Activated CD8-positive, alpha-beta T cell treated with anti-CD3 and anti-CD28 coated beads for 36 hours (primary cell): ENCODE results near the gene S100B. TPM values are rescaled to one million over a fixed set of nuclear protein-coding genes. Genes with fewer than 3 reads are reported as not detected.
A peak's percentile ranks its signal among the peaks of the same experiment; 100 is the strongest.
"Not testable (repeated sequence)": the region's sequence is repeated elsewhere in the genome, so short reads cannot be mapped to it uniquely, and the experiment has no call there.

Experiments
- ATAC-seq: fragments of 200-7000 bp; cut with Tn5 transposase; one replicate; pipeline ENCODE4 v1.10.0; 2021; ENCODE audit warnings: mild to moderate bottlenecking, moderate library complexity
- CTCF ChIA-PET: fragments of 350-600 bp; sonication (Branson Sonifier 250); formaldehyde crosslinking; loops from one replicate; lab custom pipeline; 2021; ENCODE audit warnings: antibody characterized with exemption; lab: Charles Lee
- POLR2A ChIA-PET: fragments of 350-600 bp; sonication (Branson Sonifier 250); formaldehyde crosslinking; loops from one replicate; lab custom pipeline; 2021; ENCODE audit warnings: antibody characterized with exemption; lab: Charles Lee
- DNase-seq: peaks from one replicate; pipeline ENCODE4 v3.0.0-alpha.2; 2020
- H3K27ac Mint-ChIP-seq: one replicate; pipeline ENCODE4 v1.8.0; 2021; ENCODE audit warnings: mild to moderate bottlenecking, mixed read lengths
- H3K27me3 Mint-ChIP-seq: one replicate; pipeline ENCODE4 v1.8.0; 2021; ENCODE audit warnings: mixed read lengths
- H3K36me3 Mint-ChIP-seq: one replicate; pipeline ENCODE4 v1.8.0; 2021; ENCODE audit warnings: low read depth, mixed read lengths
- H3K4me1 Mint-ChIP-seq: one replicate; pipeline ENCODE4 v1.8.0; 2021; ENCODE audit warnings: low read depth, mixed read lengths
- H3K4me3 Mint-ChIP-seq: one replicate; pipeline ENCODE4 v1.8.0; 2021; ENCODE audit warnings: mild to moderate bottlenecking, moderate library complexity, mixed read lengths
- H3K9me3 Mint-ChIP-seq: one replicate; pipeline ENCODE4 v1.8.0; 2021; ENCODE audit warnings: mixed read lengths
- CTCF ChIP-seq: fragments of 200-600 bp; IDR thresholded peaks from one replicate; pipeline ENCODE4 v1.8.0; 2022; ENCODE audit warnings: antibody characterized with exemption, mild to moderate bottlenecking
- intact Hi-C: fragments of 100-400 bp; cut with micrococcal nuclease; formaldehyde crosslinking; loops from one replicate; pipeline ENCODE4 v1.10.0; 2022
- total RNA-seq, 2 experiments: library from RNA; stranded (reverse); gene quantifications; one replicate each; pipeline ENCODE4 v1.2.3, GENCODE V29; 2021

Gene S100B
- total RNA-seq, 2 experiments from 2014 or later = 2.7 to 3.0 TPM

DNA sequence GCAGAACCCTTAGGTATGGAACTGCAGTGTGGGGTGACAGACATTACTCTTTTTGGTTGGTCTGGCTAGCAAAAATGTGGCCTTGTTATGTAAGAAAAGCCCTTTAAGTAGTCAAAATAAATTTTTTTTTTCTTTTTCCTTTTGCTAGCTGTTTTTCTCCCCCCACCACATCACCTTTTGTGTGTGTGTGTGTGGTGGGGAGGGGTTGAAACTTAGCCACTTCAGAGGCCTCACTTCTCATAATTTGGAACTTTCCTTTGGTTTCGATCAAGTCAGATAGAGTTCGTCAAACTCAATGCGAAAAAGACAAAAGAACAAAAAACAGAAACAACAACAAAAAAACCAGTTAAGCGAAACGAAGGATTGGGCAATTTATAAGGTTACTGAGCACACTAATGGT is 28.7 kb upstream of the S100B start:
- TF ChIP-seq CTCF = no peak
- Mint-ChIP-seq H3K36me3 (peaks cover 8% of the 10 kb centered on the region), H3K27ac (peak overlapping the region; percentile 97), H3K27me3 (no peaks in the 10 kb centered on the region), H3K4me1 (peaks cover 53% of the 10 kb centered on the region), H3K4me3 (peak overlapping the region; percentile 93), H3K9me3 (no peaks in the 10 kb centered on the region)
- ATAC-seq (no peak), DNase-seq (peak; percentile 39)
- intact Hi-C loops = no loop called here
- ChIA-PET POLR2A (interaction anchor here (0.9 to 7.4 kb wide), 8 partner anchors 13 to 177 kb away, joined by 3 to 52 read pairs (median 8); partner anchors contain the start of gene DIP2A), CTCF (interaction anchor here (1.4 to 6.4 kb wide), 4 partner anchors 10 to 80 kb away, joined by 3 to 22 read pairs (median 4); no protein-coding TSS in a partner anchor)

DNA sequence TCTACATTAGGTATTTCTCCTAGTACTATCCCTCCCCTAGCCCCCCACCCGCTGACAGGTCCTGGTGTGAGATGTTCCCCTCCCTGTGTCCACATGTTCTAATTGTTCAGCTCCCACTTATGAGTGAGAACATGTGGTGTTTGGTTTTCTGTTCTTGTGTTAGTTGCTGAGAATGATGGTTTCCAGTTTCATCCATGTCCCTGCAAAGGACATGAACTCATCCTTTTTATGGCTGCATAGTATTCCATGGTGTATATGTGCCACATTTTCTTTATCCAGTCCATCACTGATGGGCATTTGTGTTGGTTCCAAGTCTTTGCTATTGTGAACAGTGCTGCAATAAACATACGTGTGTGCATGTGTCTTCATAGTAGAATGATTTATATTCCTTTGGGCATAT is 26.0 kb upstream of the S100B start:
- H3K4me3 Mint-ChIP-seq, H3K9me3 Mint-ChIP-seq, ATAC-seq, DNase-seq, CTCF ChIA-PET, intact Hi-C loops, H3K36me3 Mint-ChIP-seq, H3K27me3 Mint-ChIP-seq, H3K27ac Mint-ChIP-seq: not testable (repeated sequence)
- POLR2A ChIA-PET = interaction anchor here (7.4 kb wide), 1 partner anchor 10 kb away, joined by 52 read pairs; no protein-coding TSS in a partner anchor
- H3K4me1 Mint-ChIP-seq = peaks cover 54% of the 10 kb centered on the region

DNA sequence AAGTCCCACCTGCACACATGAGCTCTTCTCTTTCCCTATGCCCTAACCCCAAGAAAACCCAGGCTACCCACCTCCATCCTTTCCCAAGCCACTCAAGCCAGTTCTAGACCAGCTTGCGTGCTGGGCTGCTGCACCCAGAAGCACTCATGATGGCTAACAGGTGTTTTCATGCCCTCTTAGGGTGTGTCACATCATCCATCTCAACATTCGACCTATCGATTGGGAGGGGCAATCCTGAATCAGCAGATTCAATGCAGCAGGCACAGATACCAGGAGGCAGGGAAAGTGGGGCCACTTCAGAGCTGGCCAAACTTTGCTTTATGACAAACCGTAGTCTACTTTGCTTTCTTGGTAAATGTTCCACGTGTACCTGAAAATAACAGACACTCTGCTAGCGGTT is 24.0 kb upstream of the S100B start:
- Mint-ChIP-seq H3K27ac (no peak overlapping the region), H3K36me3 (peaks cover 13% of the 10 kb centered on the region), H3K4me1 (peaks cover 50% of the 10 kb centered on the region), H3K4me3 (no peak overlapping the region), H3K9me3 (peaks cover 14% of the 10 kb centered on the region), H3K27me3 (no peaks in the 10 kb centered on the region)
- DNase-seq = no peak
- ChIA-PET POLR2A (interaction anchor here (0.6 to 1.6 kb wide), 4 partner anchors 14 to 304 kb away, joined by 3 read pairs; no protein-coding TSS in a partner anchor), CTCF (interaction anchor here (0.8 to 1.5 kb wide), 2 partner anchors 65 to 160 kb away, joined by 3 read pairs; no protein-coding TSS in a partner anchor)
- intact Hi-C loops = no loop called here
- no peak for TF ChIP-seq CTCF
- no peak for ATAC-seq

- no peak for TF ChIP-seq CTCF
- no peak overlapping the region for H3K4me3 Mint-ChIP-seq
- intact Hi-C loops = no loop called here
- H3K36me3 Mint-ChIP-seq = peaks cover 13% of the 10 kb centered on the region
- H3K4me1 Mint-ChIP-seq = peaks cover 47% of the 10 kb centered on the region
- POLR2A ChIA-PET = interaction anchor here (0.5 to 1.6 kb wide), 4 partner anchors 15 to 970 kb away, joined by 3 read pairs; no protein-coding TSS in a partner anchor
- no peaks in the 10 kb centered on the region for H3K27me3 Mint-ChIP-seq
- H3K27ac Mint-ChIP-seq = no peak overlapping the region
- DNase-seq = no peak
- H3K9me3 Mint-ChIP-seq = peaks cover 14% of the 10 kb centered on the region
- peak; percentile 21 for ATAC-seq
- CTCF ChIA-PET = interaction anchor here (1.5 to 2.1 kb wide), 2 partner anchors 10 to 64 kb away, joined by 3 to 6 read pairs; no protein-coding TSS in a partner anchor
These were observed 22.8 kb upstream of the S100B start for GRCh38 chr21:46627726-46628125.

GRCh38 chr21:46626975-46627501 is 22.2 kb upstream of the S100B start:
- ATAC-seq = no peak
- peaks cover 14% of the 10 kb centered on the region for H3K9me3 Mint-ChIP-seq
- H3K4me3 Mint-ChIP-seq = peak overlapping the region; percentile 13
- peaks cover 13% of the 10 kb centered on the region for H3K36me3 Mint-ChIP-seq
- intact Hi-C loops = no loop called here
- no peak for TF ChIP-seq CTCF
- peaks cover 49% of the 10 kb centered on the region for H3K4me1 Mint-ChIP-seq
- H3K27ac Mint-ChIP-seq = peak overlapping the region; percentile 74
- CTCF ChIA-PET = interaction anchor here (2.1 kb wide), 1 partner anchor 9 kb away, joined by 6 read pairs; no protein-coding TSS in a partner anchor
- POLR2A ChIA-PET = interaction anchor here (0.6 to 1.6 kb wide), 3 partner anchors 14 to 169 kb away, joined by 3 to 4 read pairs (median 3); no protein-coding TSS in a partner anchor
- no peak for DNase-seq
- H3K27me3 Mint-ChIP-seq = no peaks in the 10 kb centered on the region
